PC-9 (cell line): ENCODE measurements around the gene GNAQ. TPM values are rescaled to one million over a fixed set of nuclear protein-coding genes. Genes with fewer than 3 reads are reported as not detected.

Experiments
- BruUV-seq: library from RNA; stranded (reverse); fragments of 400-500 nt; replicated peaks from 2 replicates; lab custom pipeline; 2021; lab: Mats Ljungman, UMichigan
- CTCF ChIA-PET: fragments of 300-600 bp; sonication (Branson Sonifier 250); formaldehyde crosslinking; loops from one replicate; lab custom pipeline; 2022; ENCODE audit warnings: antibody characterized with exemption; lab: Charles Lee
- POLR2A ChIA-PET: fragments of 300-600 bp; sonication (Branson Sonifier 250); formaldehyde crosslinking; loops from one replicate; lab custom pipeline; 2022; ENCODE audit warnings: antibody characterized with exemption; ENCODE audit not compliant: unreplicated experiment; lab: Charles Lee
- DNase-seq, 2 experiments: peaks; one replicate each; pipeline versions ENCODE4 v3.0.0 to v3.0.0-alpha.2; 2015 to 2022; ENCODE audit warnings: mixed read lengths in 1 of 2
- H2AFZ ChIP-seq: fragments of 200-600 bp; sonication (generic); 2 replicates; pipeline ENCODE4 v1.8.1; 2017; ENCODE audit warnings: antibody characterized with exemption
- H3F3A ChIP-seq: fragments of 200-600 bp; sonication (generic); 2 replicates; pipeline ENCODE4 v1.8.1; 2017; ENCODE audit warnings: antibody characterized with exemption, mild to moderate bottlenecking, low read depth; ENCODE audit not compliant: insufficient read depth
- H3K27ac ChIP-seq: fragments of 200-600 bp; sonication (generic); 2 replicates; pipeline ENCODE4 v1.6.1; 2016; ENCODE audit warnings: mixed run types
- H3K27me3 ChIP-seq: fragments of 200-600 bp; sonication (generic); 2 replicates; pipeline ENCODE4 v1.6.1; 2016; ENCODE audit warnings: low read depth, mixed run types; ENCODE audit not compliant: insufficient read depth
- H3K36me3 ChIP-seq: fragments of 200-600 bp; sonication (generic); 2 replicates; pipeline ENCODE4 v1.6.1; 2016; ENCODE audit warnings: low read depth, mixed run types
- H3K4me1 ChIP-seq: fragments of 200-600 bp; sonication (generic); replicated peaks from 2 replicates; pipeline ENCODE4 v1.6.1; 2016; ENCODE audit warnings: mixed run types; ENCODE audit not compliant: insufficient read depth
- H3K4me2 ChIP-seq: fragments of 200-600 bp; sonication (generic); 2 replicates; pipeline ENCODE4 v1.6.1; 2017; ENCODE audit warnings: mixed run types
- H3K4me3 ChIP-seq: fragments of 200-600 bp; sonication (generic); 2 replicates; pipeline ENCODE4 v1.6.1; 2016; ENCODE audit warnings: mixed run types
- H3K79me2 ChIP-seq: fragments of 200-600 bp; sonication (generic); 2 replicates; pipeline ENCODE4 v1.6.1; 2017; ENCODE audit warnings: low read depth, mixed run types
- H3K9me2 ChIP-seq: fragments of 200-600 bp; sonication (generic); 2 replicates; pipeline ENCODE4 v1.8.1; 2017; ENCODE audit warnings: mild to moderate bottlenecking; ENCODE audit not compliant: insufficient read depth
- H3K9me3 ChIP-seq: fragments of 200-600 bp; sonication (generic); 2 replicates; pipeline ENCODE4 v1.8.1; 2016; ENCODE audit warnings: low read depth; ENCODE audit not compliant: insufficient read depth
- H4K20me1 ChIP-seq: fragments of 200-600 bp; sonication (generic); 2 replicates; pipeline ENCODE4 v1.8.1; 2017; ENCODE audit not compliant: insufficient read depth
- EZH2 ChIP-seq: fragments of 200-600 bp; sonication (generic); IDR thresholded peaks from 2 replicates; pipeline ENCODE4 v1.8.0; 2017; ENCODE audit warnings: antibody characterized with exemption, low read depth
- intact Hi-C: fragments of 100-400 bp; cut with micrococcal nuclease; formaldehyde crosslinking; loops from one replicate; pipeline ENCODE4 v1.10.0; 2022; ENCODE audit not compliant: unreplicated experiment
- total RNA-seq: library from RNA; stranded (reverse); gene quantifications from 2 replicates; pipeline ENCODE4 v1.2.3, GENCODE V29; 2021
- TF ChIP-seq, protein P1 (sequence below): fragments of 200-600 bp; sonication (generic); conservative IDR thresholded peaks from 2 replicates; pipeline ENCODE4 v1.6.1; 2017; ENCODE audit warnings: mixed run types, antibody characterized with exemption, mild to moderate bottlenecking, moderate library complexity

Gene GNAQ
- total RNA-seq, 1 experiment from 2014 or later = 51.6 TPM

- Histone ChIP-seq H3K4me3 (no peak overlapping the region), H3K79me2 (no peaks in the 10 kb centered on the region), H3K9me2 (no peaks in the 10 kb centered on the region), H3K4me1 (peaks cover 35% of the 10 kb centered on the region), H3K36me3 (0 out of 2 replicates have a peak, but pooled peaks cover 4% of the 10 kb centered on the region), H2AFZ (no peak overlapping the region), H3K27ac (no peak overlapping the region), H3K4me2 (no peak overlapping the region), H3K27me3 (no peaks in the 10 kb centered on the region), H3K9me3 (no peaks in the 10 kb centered on the region), H4K20me1 (no peaks in the 10 kb centered on the region), H3F3A (peaks cover 22% of the 10 kb centered on the region)
- ChIA-PET CTCF (no interaction called here), POLR2A (no interaction called here)
- no peak for TF ChIP-seq EZH2
- TF ChIP-seq, protein P1, sequence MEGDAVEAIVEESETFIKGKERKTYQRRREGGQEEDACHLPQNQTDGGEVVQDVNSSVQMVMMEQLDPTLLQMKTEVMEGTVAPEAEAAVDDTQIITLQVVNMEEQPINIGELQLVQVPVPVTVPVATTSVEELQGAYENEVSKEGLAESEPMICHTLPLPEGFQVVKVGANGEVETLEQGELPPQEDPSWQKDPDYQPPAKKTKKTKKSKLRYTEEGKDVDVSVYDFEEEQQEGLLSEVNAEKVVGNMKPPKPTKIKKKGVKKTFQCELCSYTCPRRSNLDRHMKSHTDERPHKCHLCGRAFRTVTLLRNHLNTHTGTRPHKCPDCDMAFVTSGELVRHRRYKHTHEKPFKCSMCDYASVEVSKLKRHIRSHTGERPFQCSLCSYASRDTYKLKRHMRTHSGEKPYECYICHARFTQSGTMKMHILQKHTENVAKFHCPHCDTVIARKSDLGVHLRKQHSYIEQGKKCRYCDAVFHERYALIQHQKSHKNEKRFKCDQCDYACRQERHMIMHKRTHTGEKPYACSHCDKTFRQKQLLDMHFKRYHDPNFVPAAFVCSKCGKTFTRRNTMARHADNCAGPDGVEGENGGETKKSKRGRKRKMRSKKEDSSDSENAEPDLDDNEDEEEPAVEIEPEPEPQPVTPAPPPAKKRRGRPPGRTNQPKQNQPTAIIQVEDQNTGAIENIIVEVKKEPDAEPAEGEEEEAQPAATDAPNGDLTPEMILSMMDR = no peak
- no TSS peak for BruUV-seq
- DNase-seq = no peak
- intact Hi-C loops = no loop called here
These were observed 221.6 kb downstream of the GNAQ start for GRCh38 chr9:77810047-77810446.

- H3K4me3 ChIP-seq = no peak overlapping the region
- no peak overlapping the region for H2AFZ ChIP-seq
- H3K27me3 ChIP-seq = no peaks in the 10 kb centered on the region
- TF ChIP-seq, protein P1 = no peak
- TF ChIP-seq EZH2 = no peak
- H3K79me2 ChIP-seq = no peaks in the 10 kb centered on the region
- H3K9me3 ChIP-seq = no peaks in the 10 kb centered on the region
- no peaks in the 10 kb centered on the region for H4K20me1 ChIP-seq
- H3F3A ChIP-seq = peaks cover 22% of the 10 kb centered on the region
- BruUV-seq = no TSS peak
- intact Hi-C loops = no loop called here
- ChIA-PET CTCF (no interaction called here), POLR2A (no interaction called here)
- H3K4me1 ChIP-seq = peaks cover 35% of the 10 kb centered on the region
- no peak overlapping the region; the same call in 1 of the 2 replicates for H3K27ac ChIP-seq
- peak in 1 of 2 experiments; percentile 43 for DNase-seq
- H3K9me2 ChIP-seq = no peaks in the 10 kb centered on the region
- H3K4me2 ChIP-seq = no peak overlapping the region
- H3K36me3 ChIP-seq = 0 out of 2 replicates have a peak, but pooled peaks cover 4% of the 10 kb centered on the region
These were observed 222.1 kb downstream of the GNAQ start for GRCh38 chr9:77809552-77809951.

DNA sequence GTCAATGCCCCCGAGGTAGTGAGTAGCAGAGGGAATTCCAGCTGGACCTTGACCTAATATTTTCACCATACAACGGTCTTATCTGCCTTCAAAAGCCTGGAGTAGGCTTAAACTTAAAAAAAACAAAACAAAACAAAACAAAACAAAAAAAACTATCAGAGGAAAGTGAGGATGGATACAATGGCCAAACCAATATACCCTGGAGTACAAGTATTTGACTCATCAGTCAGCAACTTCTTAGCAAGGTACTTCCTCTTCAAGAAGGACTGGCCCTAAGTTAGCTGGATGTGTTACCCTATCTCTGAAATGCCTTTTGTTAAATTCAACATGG, 222.9 kb downstream of the GNAQ start:
- peaks cover 39% of the 10 kb centered on the region for H3K4me1 ChIP-seq
- ChIA-PET POLR2A (no interaction called here), CTCF (no interaction called here)
- H3K27ac ChIP-seq = peak overlapping the region; percentile 46
- 0 out of 2 replicates have a peak, but pooled peaks cover 4% of the 10 kb centered on the region for H3K36me3 ChIP-seq
- no peaks in the 10 kb centered on the region for H4K20me1 ChIP-seq
- TF ChIP-seq, protein P1 = no peak
- TF ChIP-seq EZH2 = no peak
- H3K9me2 ChIP-seq = no peaks in the 10 kb centered on the region
- H2AFZ ChIP-seq = no peak overlapping the region
- H3K27me3 ChIP-seq = no peaks in the 10 kb centered on the region
- H3K9me3 ChIP-seq = no peaks in the 10 kb centered on the region
- H3K79me2 ChIP-seq = 0 out of 2 replicates have a peak, but pooled peaks cover 5% of the 10 kb centered on the region
- no peak overlapping the region for H3K4me3 ChIP-seq
- H3F3A ChIP-seq = peaks cover 22% of the 10 kb centered on the region
- peak in 1 of 2 experiments; percentile 74 for DNase-seq
- BruUV-seq = no TSS peak
- H3K4me2 ChIP-seq = peak overlapping the region; percentile 43; the same call in 1 of the 2 replicates
- intact Hi-C loops = no loop called here
